ENCODE measurements around the gene TMEM40. TPM values are rescaled to one million over a fixed set of nuclear protein-coding genes. Genes with fewer than 3 reads are reported as not detected.

TMEM40 gene
- total and polyA plus RNA-seq, 9 of the 15 experiments (the other 6 are each of a cell fraction or from before 2014, with no cell fraction given), result 0.11 to 0.31 (median 0.14) TPM; not detected in 6

GRCh38 chr3:12797892-12798558 lies 39.0 kb upstream of the TMEM40 start:
- ATAC-seq (no peak), FAIRE-seq (peak; percentile 71), DNase-seq (ENCODE audit: extremely low read depth in 1 of 4, low spot score in 3 of 4) (no peak)
- Histone ChIP-seq H3K4me3 (no peak overlapping the region), H3K9ac (ENCODE audit: insufficient read depth in 1 of 2, low read depth in 2 of 2, low read length in 2 of 2) (peak overlapping the region in 1 of 2 experiments; percentile 81; a peak in 1 of 4 replicates), H3K36me3 (ENCODE audit: control insufficient read depth, insufficient read depth, low read length) (no peaks in the 10 kb centered on the region; the same call in 2 of the 3 replicates), H3K9me1 (ENCODE audit: control insufficient read depth, insufficient read depth, low read length) (no peaks in the 10 kb centered on the region), H3K9me3 (replicated peaks; ENCODE audit: control insufficient read depth, insufficient read depth, low read depth, low read length) (no peaks in the 10 kb centered on the region), H3K79me2 (ENCODE audit: control insufficient read depth, insufficient read depth, low read length) (peaks cover 6% of the 10 kb centered on the region; the same call in 1 of the 3 replicates), H3K27ac (ENCODE audit: extremely low read depth, low read depth, low read length) (no peak overlapping the region), H4K20me1 (replicated peaks; ENCODE audit: control insufficient read depth, insufficient read depth, low read length) (no peaks in the 10 kb centered on the region), H3K4me1 (replicated peaks in 1 of 2; ENCODE audit: control insufficient read depth in 2 of 2, insufficient read depth in 2 of 2, low read length in 2 of 2) (peaks cover 8 to 25% of the 10 kb centered on the region in 2 experiments; a peak in 3 of 5 replicates), H3K27me3 (ENCODE audit: control insufficient read depth in 2 of 2, insufficient read depth in 2 of 2, low read length in 2 of 2) (no peaks in the 10 kb centered on the region), H2AFZ (ENCODE audit: low read depth, low read length) (no peak overlapping the region), H3K4me2 (ENCODE audit: insufficient read depth, low read length) (no peak overlapping the region)
- intact Hi-C loops (cut with micrococcal nuclease), result loop anchor here (10.0 kb wide), 1 partner anchor 197 kb away; no protein-coding TSS in a partner anchor
- in situ Hi-C loops (cut with MboI), result no loop called here
- POLR2A ChIA-PET, result interaction anchor here (1.0 to 6.1 kb wide), 6 partner anchors 10 to 54 kb away, joined by 3 to 65 read pairs (median 7); partner anchors contain the start of gene RPL32
- CTCF ChIA-PET (ENCODE audit: low intra/inter-chr PET ratio), result no interaction called here
- 49% methylated on average over 8 of the region's 8 CpGs for WGBS (ENCODE audit: insufficient coverage, low coverage, missing lambda C conversion rate)
- TF ChIP-seq ZBTB43 (CRISPR knock-in tag; IDR thresholded peaks at IDR 0.05), result 0 out of 2 replicates have a peak, but pooled peaks have one; percentile 13
- TF ChIP-seq CXXC5 (CRISPR knock-in tag; IDR thresholded peaks at IDR 0.05), result no peak
- no peak for TF ChIP-seq ZNF324 (CRISPR knock-in tag; IDR thresholded peaks at IDR 0.05)
- peak; percentile 81 for TF ChIP-seq SPI1 (IDR thresholded peaks at IDR 0.05; ENCODE audit: borderline replicate concordance, low read depth, low read length)
- 0 out of 4 replicates have a peak, but pooled peaks of 1 of the 2 experiments have one; percentile 29 for TF ChIP-seq KDM1A (IDR thresholded peaks at IDR 0.05)
- no TSS peak for BruUV-seq (replicated peaks)
